ENCODE data around the gene MESP1.

- TF ChIP-seq CTCF (IDR thresholded peaks at IDR 0.05), result no peak
- TF ChIP-seq POLR2A (IDR thresholded peaks at IDR 0.05), result no peak
Observed at GRCh38 chr15:89759835-89760234, 8.8 kb upstream of the MESP1 start.
